ENCODE measurements around the gene SNED1. TPM values are rescaled to one million over a fixed set of nuclear protein-coding genes. Genes with fewer than 3 reads are reported as not detected.

The SNED1 gene
- total RNA-seq, 1 donor from 2014 or later: 2.3 TPM

GRCh38 chr2:241003369-241003768, 5.0 kb downstream of the SNED1 start:
- Mint-ChIP-seq H3K9me3 (ENCODE audit: unreplicated experiment) (no peaks in the 10 kb centered on the region), H3K36me3 (ENCODE audit: low read depth, unreplicated experiment) (peaks cover 14% of the 10 kb centered on the region), H3K4me3 (ENCODE audit: unreplicated experiment) (no peak overlapping the region), H3K4me1 (ENCODE audit: unreplicated experiment) (peaks cover 3% of the 10 kb centered on the region), H3K27me3 (ENCODE audit: unreplicated experiment) (peaks cover 20% of the 10 kb centered on the region), H3K27ac (ENCODE audit: unreplicated experiment) (no peak overlapping the region)
- no peak for TF ChIP-seq CTCF (IDR thresholded peaks at IDR 0.05; ENCODE audit: unreplicated experiment)
- DNase-seq (ENCODE audit: low spot score): no peak

GRCh38 chr2:241003830-241004564, 5.6 kb downstream of the SNED1 start:
- no peak for DNase-seq (ENCODE audit: low spot score)
- H3K4me3 Mint-ChIP-seq (ENCODE audit: unreplicated experiment): no peak overlapping the region
- no peak for TF ChIP-seq CTCF (IDR thresholded peaks at IDR 0.05; ENCODE audit: unreplicated experiment)
- no peaks in the 10 kb centered on the region for H3K9me3 Mint-ChIP-seq (ENCODE audit: unreplicated experiment)
- peaks cover 22% of the 10 kb centered on the region for H3K27me3 Mint-ChIP-seq (ENCODE audit: unreplicated experiment)
- H3K27ac Mint-ChIP-seq (ENCODE audit: unreplicated experiment): no peak overlapping the region
- peaks cover 7% of the 10 kb centered on the region for H3K4me1 Mint-ChIP-seq (ENCODE audit: unreplicated experiment)
- H3K36me3 Mint-ChIP-seq (ENCODE audit: low read depth, unreplicated experiment): peaks cover 14% of the 10 kb centered on the region

- Mint-ChIP-seq H3K36me3 (ENCODE audit: low read depth, unreplicated experiment) (peaks cover 5% of the 10 kb centered on the region), H3K9me3 (ENCODE audit: unreplicated experiment) (no peaks in the 10 kb centered on the region), H3K27ac (ENCODE audit: unreplicated experiment) (no peak overlapping the region), H3K27me3 (ENCODE audit: unreplicated experiment) (peaks cover 11% of the 10 kb centered on the region), H3K4me3 (ENCODE audit: unreplicated experiment) (no peak overlapping the region), H3K4me1 (ENCODE audit: unreplicated experiment) (peaks cover 6% of the 10 kb centered on the region)
- no peak for TF ChIP-seq CTCF (IDR thresholded peaks at IDR 0.05; ENCODE audit: unreplicated experiment)
- no peak for DNase-seq (ENCODE audit: low spot score)
Measured at GRCh38 chr2:241005569-241005968, 7.2 kb downstream of the SNED1 start.

- no peak overlapping the region for H3K27ac Mint-ChIP-seq (ENCODE audit: unreplicated experiment)
- H3K9me3 Mint-ChIP-seq (ENCODE audit: unreplicated experiment): no peaks in the 10 kb centered on the region
- DNase-seq (ENCODE audit: low spot score): no peak
- peaks cover 4% of the 10 kb centered on the region for H3K36me3 Mint-ChIP-seq (ENCODE audit: low read depth, unreplicated experiment)
- H3K4me3 Mint-ChIP-seq (ENCODE audit: unreplicated experiment): no peak overlapping the region
- H3K4me1 Mint-ChIP-seq (ENCODE audit: unreplicated experiment): peaks cover 6% of the 10 kb centered on the region
- peaks cover 11% of the 10 kb centered on the region for H3K27me3 Mint-ChIP-seq (ENCODE audit: unreplicated experiment)
- TF ChIP-seq CTCF (IDR thresholded peaks at IDR 0.05; ENCODE audit: unreplicated experiment): no peak
Measured at GRCh38 chr2:241006412-241006811, 8.0 kb downstream of the SNED1 start.

- Mint-ChIP-seq H3K9me3 (ENCODE audit: unreplicated experiment) (no peaks in the 10 kb centered on the region), H3K36me3 (ENCODE audit: low read depth, unreplicated experiment) (peaks cover 4% of the 10 kb centered on the region), H3K27me3 (ENCODE audit: unreplicated experiment) (peaks cover 8% of the 10 kb centered on the region), H3K4me3 (ENCODE audit: unreplicated experiment) (no peak overlapping the region), H3K27ac (ENCODE audit: unreplicated experiment) (no peak overlapping the region), H3K4me1 (ENCODE audit: unreplicated experiment) (peaks cover 6% of the 10 kb centered on the region)
- TF ChIP-seq CTCF (IDR thresholded peaks at IDR 0.05; ENCODE audit: unreplicated experiment): no peak
- DNase-seq (ENCODE audit: low spot score): no peak
Measured at GRCh38 chr2:241007111-241007510, 8.7 kb downstream of the SNED1 start.
